ENCODE results near the gene KCNJ6. TPM values are rescaled to one million over a fixed set of nuclear protein-coding genes. Genes with fewer than 3 reads are reported as not detected.

KCNJ6 gene
- total and polyA plus RNA-seq, 4 donors, result 0.01 TPM; not detected in 3

DNA sequence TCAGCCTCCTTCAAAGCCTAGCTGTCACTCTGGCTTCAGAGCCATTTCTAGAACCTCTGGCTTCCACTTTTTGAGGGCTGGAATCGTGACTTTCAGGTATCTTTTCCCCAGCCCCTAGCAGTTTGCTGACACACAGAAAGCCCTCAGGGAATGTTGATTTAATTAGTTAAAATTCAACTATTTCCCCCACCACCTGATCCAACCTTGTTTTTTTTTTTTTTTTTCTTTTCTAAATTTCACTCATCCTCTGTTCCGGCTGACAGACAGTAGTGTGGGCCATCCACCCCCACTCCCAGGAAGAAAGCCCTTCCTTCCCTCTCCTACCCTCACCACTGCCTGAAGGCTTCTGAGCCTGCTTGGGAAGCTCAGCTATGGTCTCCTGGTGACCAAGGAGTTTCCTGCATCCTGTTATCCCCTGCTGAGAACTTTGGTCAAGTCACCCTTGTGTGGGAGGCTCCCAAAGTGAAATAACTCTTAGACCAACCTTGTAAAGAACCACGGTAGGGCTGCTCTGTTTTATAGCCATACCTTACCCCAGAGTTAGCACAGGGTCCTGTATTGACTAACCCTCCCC is 29.4 kb downstream of the KCNJ6 start:
- Histone ChIP-seq H3K27ac (ENCODE audit: low read depth in 1 of 2, low read length in 2 of 2) (peak overlapping the region in 1 of 2 donors; percentile 11), H3K36me3 (ENCODE audit: control insufficient read depth in 4 of 4, insufficient read depth in 3 of 4, low read depth in 1 of 4, low read length in 3 of 4) (no peaks in the 10 kb centered on the region), H3K4me1 (ENCODE audit: control insufficient read depth in 4 of 4, insufficient read depth in 4 of 4, low read length in 3 of 4) (peaks cover 0 to 12% (median 3%) of the 10 kb centered on the region in 4 donors), H3K9me3 (ENCODE audit: control insufficient read depth in 4 of 4, low read length in 3 of 4) (no peaks in the 10 kb centered on the region), H3K27me3 (ENCODE audit: control insufficient read depth in 4 of 4, insufficient read depth in 4 of 4, low read length in 3 of 4) (no peaks in the 10 kb centered on the region), H3K9ac (ENCODE audit: low read depth in 1 of 2, low read length in 2 of 2) (no peak overlapping the region), H3K4me3 (ENCODE audit: low read depth in 1 of 3, low read length in 3 of 3) (no peak overlapping the region)
- WGBS, result 26% methylated on average over 3 of the region's 3 CpGs
- TF ChIP-seq HNF4A (conservative IDR thresholded peaks at IDR 0.05) (peak in 1 of 2 donors; percentile 4), RAD21 (IDR thresholded peaks at IDR 0.05) (no peak), EGR1 (IDR thresholded peaks at IDR 0.05; ENCODE audit: low read depth in 2 of 2) (no peak)
- no peak for DNase-seq (ENCODE audit: low spot score)

- TF ChIP-seq SP1 (IDR thresholded peaks at IDR 0.05) (no peak), RAD21 (IDR thresholded peaks at IDR 0.05) (no peak), FOXA1 (IDR thresholded peaks at IDR 0.05) (no peak), YY1 (IDR thresholded peaks at IDR 0.05) (no peak), HNF4A (conservative IDR thresholded peaks at IDR 0.05) (no peak)
- TF ChIP-seq, protein P1, sequence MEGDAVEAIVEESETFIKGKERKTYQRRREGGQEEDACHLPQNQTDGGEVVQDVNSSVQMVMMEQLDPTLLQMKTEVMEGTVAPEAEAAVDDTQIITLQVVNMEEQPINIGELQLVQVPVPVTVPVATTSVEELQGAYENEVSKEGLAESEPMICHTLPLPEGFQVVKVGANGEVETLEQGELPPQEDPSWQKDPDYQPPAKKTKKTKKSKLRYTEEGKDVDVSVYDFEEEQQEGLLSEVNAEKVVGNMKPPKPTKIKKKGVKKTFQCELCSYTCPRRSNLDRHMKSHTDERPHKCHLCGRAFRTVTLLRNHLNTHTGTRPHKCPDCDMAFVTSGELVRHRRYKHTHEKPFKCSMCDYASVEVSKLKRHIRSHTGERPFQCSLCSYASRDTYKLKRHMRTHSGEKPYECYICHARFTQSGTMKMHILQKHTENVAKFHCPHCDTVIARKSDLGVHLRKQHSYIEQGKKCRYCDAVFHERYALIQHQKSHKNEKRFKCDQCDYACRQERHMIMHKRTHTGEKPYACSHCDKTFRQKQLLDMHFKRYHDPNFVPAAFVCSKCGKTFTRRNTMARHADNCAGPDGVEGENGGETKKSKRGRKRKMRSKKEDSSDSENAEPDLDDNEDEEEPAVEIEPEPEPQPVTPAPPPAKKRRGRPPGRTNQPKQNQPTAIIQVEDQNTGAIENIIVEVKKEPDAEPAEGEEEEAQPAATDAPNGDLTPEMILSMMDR (IDR thresholded peaks at IDR 0.05; ENCODE audit: low read depth, low read length, missing input control), result no peak
- 85% methylated on average over 1 of the region's 1 CpG for WGBS
- no peak overlapping the region for H3K27ac ChIP-seq (ENCODE audit: low read depth in 1 of 2, low read length in 2 of 2)
- no peaks in the 10 kb centered on the region for H3K36me3 ChIP-seq (ENCODE audit: control insufficient read depth in 4 of 4, insufficient read depth in 3 of 4, low read depth in 1 of 4, low read length in 3 of 4)
- H3K9ac ChIP-seq (ENCODE audit: low read depth in 1 of 2, low read length in 2 of 2), result no peak overlapping the region
- H3K9me3 ChIP-seq (ENCODE audit: control insufficient read depth in 4 of 4, low read length in 3 of 4), result no peaks in the 10 kb centered on the region
- peaks cover 0 to 12% (median 3%) of the 10 kb centered on the region in 4 donors for H3K4me1 ChIP-seq (ENCODE audit: control insufficient read depth in 4 of 4, insufficient read depth in 4 of 4, low read length in 3 of 4)
- no peak for DNase-seq (ENCODE audit: low spot score)
- H3K27me3 ChIP-seq (ENCODE audit: control insufficient read depth in 4 of 4, insufficient read depth in 4 of 4, low read length in 3 of 4), result no peaks in the 10 kb centered on the region
- H3K4me3 ChIP-seq (ENCODE audit: low read depth in 1 of 3, low read length in 3 of 3), result no peak overlapping the region
These were observed 30.1 kb downstream of the KCNJ6 start for GRCh38 chr21:37886120-37886519.

DNA sequence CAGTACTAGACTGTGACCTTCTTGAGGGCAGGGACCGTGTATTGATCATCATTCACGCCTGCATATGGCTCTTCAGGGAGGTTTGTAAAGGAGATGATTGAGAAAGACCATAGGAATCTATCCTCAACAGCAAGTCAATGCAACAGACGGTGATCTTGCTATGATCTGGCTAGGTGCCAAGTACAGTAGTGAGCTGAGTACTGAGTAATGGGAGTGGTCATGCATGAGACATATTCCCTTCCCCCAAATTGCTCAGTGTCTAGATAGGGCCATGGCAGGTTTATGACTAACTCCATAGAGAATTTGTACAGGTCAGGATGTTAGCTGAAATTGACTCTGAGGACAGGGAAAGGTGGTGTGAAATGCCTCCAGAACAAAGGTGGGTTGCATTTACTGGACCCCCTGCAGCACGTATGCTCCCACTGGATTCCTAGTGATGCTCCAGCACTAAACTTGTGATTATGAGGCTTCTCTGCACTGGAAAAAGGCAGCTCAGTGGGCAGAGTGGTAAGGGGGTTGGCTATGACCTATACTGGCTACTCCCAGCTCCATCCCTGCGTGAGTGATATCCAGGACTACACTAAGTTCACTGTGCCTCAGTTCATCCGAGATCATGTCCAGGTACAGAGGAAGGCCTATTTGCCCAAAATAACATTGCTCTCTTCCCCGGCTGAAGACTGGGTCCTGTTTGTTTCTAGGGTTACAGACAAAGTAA is 37.2 kb downstream of the KCNJ6 start:
- DNase-seq (ENCODE audit: low spot score), result no peak
- 63% methylated on average over 7 of the region's 7 CpGs for WGBS
- no peak for TF ChIP-seq JUND (IDR thresholded peaks at IDR 0.05)
- no peak for TF ChIP-seq EGR1 (IDR thresholded peaks at IDR 0.05; ENCODE audit: low read depth in 2 of 2)
- no peak for TF ChIP-seq FOXA1 (IDR thresholded peaks at IDR 0.05)
- no peak for TF ChIP-seq YY1 (IDR thresholded peaks at IDR 0.05)
- TF ChIP-seq HNF4A (conservative IDR thresholded peaks at IDR 0.05), result no peak
- no peak for TF ChIP-seq RXRA (IDR thresholded peaks at IDR 0.05)
- TF ChIP-seq GABPA (IDR thresholded peaks at IDR 0.05 in 1 of 2, conservative IDR thresholded peaks at IDR 0.05 in 1 of 2), result no peak
- TF ChIP-seq MAX (IDR thresholded peaks at IDR 0.05), result no peak
- TF ChIP-seq ATF3 (IDR thresholded peaks at IDR 0.05), result no peak
- TF ChIP-seq NR2F2 (IDR thresholded peaks at IDR 0.05), result no peak
- no peak for TF ChIP-seq TAF1 (conservative IDR thresholded peaks at IDR 0.05)
- no peak for TF ChIP-seq HNF4G (IDR thresholded peaks at IDR 0.05)
- no peak for TF ChIP-seq RAD21 (IDR thresholded peaks at IDR 0.05)
- no peak for TF ChIP-seq ZBTB33 (IDR thresholded peaks at IDR 0.05)
- H3K9me3 ChIP-seq (ENCODE audit: control insufficient read depth in 4 of 4, low read length in 3 of 4), result no peaks in the 10 kb centered on the region
- no peaks in the 10 kb centered on the region for H3K4me1 ChIP-seq (ENCODE audit: control insufficient read depth in 4 of 4, insufficient read depth in 4 of 4, low read length in 3 of 4)
- no peaks in the 10 kb centered on the region for H3K36me3 ChIP-seq (ENCODE audit: control insufficient read depth in 4 of 4, insufficient read depth in 3 of 4, low read depth in 1 of 4, low read length in 3 of 4)
- no peak overlapping the region for H3K27ac ChIP-seq (ENCODE audit: low read depth in 1 of 2, low read length in 2 of 2)
- peaks cover 0 to 8% (median 2%) of the 10 kb centered on the region in 4 donors for H3K27me3 ChIP-seq (ENCODE audit: control insufficient read depth in 4 of 4, insufficient read depth in 4 of 4, low read length in 3 of 4)
- H3K4me3 ChIP-seq (ENCODE audit: low read depth in 1 of 3, low read length in 3 of 3), result no peak overlapping the region
- no peak overlapping the region for H3K9ac ChIP-seq (ENCODE audit: low read depth in 1 of 2, low read length in 2 of 2)

Measured in liver (tissue), 9 donors.